GM12872 (cell line): ENCODE data around the gene IRGC.

Experiments
- TF ChIP-seq, protein P1 (sequence below): IDR thresholded peaks from 3 replicates; pipeline ENCODE4 v1.5.1; 2011; ENCODE audit warnings: low read depth, mild to moderate bottlenecking, low read length, moderate library complexity; ENCODE audit not compliant: insufficient read depth

Gene IRGC

DNA sequence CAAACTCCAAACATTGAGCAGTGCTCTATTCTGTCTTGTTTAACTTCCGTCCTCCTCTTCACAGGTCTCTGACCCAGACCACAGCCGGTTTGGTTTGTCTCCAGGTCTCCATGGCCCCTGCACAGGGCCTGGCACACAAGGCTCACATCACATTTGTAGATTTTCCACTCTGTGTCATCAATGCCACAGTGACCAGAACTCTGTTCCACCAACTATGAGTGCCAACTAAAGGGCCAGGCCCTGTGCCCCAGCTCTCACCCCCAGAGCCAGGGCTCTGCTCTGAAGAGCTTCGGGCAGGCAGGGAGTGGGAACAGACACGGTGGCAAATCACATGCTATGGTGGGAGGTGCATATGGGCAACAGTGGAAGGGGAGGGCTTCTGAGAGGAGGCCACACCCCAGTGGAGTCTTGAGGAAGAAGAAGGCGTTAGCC, 22.9 kb downstream of the IRGC start:
- TF ChIP-seq, protein P1, sequence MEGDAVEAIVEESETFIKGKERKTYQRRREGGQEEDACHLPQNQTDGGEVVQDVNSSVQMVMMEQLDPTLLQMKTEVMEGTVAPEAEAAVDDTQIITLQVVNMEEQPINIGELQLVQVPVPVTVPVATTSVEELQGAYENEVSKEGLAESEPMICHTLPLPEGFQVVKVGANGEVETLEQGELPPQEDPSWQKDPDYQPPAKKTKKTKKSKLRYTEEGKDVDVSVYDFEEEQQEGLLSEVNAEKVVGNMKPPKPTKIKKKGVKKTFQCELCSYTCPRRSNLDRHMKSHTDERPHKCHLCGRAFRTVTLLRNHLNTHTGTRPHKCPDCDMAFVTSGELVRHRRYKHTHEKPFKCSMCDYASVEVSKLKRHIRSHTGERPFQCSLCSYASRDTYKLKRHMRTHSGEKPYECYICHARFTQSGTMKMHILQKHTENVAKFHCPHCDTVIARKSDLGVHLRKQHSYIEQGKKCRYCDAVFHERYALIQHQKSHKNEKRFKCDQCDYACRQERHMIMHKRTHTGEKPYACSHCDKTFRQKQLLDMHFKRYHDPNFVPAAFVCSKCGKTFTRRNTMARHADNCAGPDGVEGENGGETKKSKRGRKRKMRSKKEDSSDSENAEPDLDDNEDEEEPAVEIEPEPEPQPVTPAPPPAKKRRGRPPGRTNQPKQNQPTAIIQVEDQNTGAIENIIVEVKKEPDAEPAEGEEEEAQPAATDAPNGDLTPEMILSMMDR, result no peak

DNA sequence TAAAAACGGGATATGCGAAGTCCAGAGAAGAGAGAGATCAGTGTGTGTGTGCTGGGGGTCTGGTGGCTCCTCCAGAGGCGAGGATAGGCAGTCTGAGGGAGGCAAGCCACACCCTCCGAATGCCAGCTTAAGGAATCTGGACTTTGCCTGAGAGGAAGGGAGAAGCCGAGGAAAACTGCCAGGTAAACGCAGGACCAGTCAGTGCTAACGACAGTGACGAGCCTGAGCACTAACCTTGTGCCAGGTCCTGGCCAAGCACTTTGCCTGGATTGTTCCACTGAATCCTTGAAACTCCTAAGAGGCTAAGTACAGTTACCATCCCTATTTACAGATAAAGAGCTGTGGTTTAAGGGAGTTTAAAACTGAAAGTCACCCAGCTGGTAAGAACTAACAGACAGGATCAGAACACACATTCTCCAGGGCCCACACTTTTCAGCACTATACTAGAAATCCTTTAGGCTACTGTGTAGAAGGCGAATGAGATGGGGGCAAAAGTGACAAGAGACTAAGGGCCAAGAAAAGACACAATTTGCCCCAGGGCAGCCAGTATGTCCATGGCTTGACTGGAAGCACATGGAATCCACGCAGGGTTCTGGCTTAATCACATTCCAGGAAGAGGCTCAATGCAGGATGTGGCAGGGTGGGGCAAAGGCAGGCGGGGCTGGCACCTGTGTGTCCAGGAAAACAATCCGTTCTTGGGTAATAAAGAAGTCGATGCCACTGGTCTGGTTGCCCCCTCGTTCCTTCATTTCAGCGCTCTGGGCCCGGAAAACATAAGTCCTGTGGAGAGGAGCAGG, 23.8 kb downstream of the IRGC start:
- TF ChIP-seq, protein P1, result no peak

DNA sequence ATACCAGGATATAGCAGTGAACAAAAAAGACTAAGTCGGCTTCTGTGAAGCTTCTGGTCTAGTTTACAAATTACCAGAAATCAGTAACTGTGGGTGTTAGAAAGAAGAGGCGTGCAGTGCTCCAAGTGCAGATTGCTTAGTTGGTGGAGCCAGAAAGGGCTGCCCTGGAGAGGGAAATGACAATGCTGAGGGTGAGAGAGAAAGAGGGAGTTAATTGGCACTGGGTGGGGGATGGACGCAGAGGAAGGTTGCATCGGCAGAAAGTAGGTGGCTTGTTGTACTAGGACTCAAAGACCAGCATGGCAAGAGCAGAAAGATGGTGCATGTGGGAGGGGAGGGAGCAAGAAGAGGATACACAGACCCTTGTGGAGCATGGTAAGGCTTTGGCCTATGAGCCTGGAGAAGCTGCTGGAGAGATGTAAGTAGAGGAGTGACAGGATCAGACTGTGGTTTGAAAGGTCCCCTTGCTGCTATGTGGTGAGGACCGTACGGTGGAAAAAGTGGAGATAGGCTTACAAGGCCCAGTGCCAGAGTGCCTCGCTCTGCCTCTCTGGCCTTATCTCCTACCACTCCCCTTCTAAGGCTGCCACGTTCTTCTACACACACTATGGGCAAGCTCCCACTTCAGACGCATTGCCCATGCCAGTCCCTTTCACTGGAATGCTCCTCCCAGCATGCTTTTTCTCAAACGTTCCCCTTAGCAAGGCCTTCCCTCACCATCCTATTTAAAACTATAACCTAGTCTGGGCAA, 25.4 kb downstream of the IRGC start:
- TF ChIP-seq, protein P1, result no peak

DNA sequence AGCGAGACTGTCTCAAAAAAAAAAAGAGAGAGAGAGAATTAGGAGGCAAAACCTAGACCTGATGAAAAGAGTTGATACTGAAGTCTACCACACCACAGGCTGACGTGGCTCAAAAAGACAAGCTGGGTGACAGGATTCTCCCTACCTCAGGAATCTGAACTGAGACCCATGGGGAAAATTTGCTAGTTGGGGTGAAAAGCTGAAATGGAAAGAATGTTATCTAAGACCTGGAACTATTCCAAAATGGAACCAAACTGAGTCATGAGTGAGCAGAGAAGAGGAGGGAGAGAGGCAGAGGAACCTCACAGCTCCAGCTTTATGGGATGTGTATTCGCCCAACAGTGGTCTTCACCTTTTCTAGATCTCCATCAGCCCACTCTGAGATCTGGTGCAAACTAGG, 27.2 kb downstream of the IRGC start:
- TF ChIP-seq, protein P1, result no peak

DNA sequence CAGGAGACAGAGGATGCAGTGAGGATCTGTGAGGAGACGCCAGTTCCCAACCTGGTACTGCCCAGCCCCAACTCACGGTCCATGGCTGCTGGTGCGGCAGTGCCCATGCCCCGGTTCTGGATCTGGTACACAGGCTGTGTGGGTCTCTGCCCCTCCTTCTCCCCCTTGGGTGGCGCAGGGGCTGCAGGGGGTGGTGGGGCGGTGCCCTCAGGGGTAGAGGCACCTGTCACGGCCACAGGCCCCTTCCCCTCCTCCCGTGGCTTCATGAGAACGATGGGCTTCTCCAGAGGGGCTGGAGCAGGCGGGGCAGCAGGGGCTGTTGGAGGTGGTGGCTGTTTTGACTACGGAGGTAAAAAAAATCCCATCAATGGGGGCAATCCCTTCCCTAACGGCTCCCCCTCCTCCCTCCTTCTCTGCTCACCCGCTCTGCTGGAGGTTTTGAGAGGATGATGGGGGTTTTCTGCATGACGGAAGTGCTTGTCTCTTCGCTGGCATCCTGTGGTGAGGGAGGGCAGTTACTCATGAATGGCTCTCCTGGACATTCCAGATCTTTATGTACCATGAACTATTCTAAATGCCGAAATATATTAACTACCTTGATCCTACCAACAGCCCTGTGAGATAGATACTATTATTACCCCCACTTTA, 31.8 kb downstream of the IRGC start:
- TF ChIP-seq, protein P1, result no peak

DNA sequence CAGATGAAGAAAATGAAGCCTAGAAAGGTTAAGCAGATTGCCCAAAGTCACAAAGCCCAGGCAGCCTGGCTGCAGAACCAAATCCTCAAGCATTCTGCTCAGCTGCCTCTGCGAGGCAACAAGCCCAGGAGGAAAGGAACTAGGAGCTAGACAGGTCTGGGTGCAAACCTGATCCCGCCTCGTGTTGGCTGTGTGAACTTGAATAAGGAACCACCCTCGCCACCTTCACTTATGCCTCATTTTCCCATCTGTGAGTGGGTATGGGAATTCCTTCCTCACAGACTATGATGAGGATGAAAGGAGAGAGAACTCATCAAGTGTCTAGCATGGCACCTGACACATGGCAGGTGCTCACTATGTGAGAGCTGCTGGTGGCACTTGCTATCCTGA, 32.3 kb downstream of the IRGC start:
- TF ChIP-seq, protein P1, result no peak

DNA sequence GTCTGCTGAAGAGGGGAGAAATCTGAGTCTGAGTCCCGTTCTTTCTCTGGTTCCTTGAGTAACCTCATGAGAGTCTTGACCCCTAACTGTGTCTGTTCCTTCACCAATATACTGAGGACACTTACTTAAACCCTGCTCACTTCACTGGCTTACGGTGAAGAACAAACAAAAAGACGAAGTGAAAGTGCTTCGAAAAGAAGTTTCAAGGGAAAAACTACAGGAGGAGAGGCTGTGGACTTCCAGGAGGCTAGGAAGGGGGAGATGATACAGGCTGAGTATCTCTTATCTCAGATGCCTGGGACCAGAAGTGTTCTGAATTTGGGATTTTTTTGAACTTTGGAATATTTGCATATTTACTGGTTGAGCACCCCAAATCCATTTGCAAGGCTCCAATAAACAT, 32.8 kb downstream of the IRGC start:
- TF ChIP-seq, protein P1, result no peak
